Colonic mucosa (tissue), 4 donors: ENCODE measurements around the gene AREG. TPM values are rescaled to one million over a fixed set of nuclear protein-coding genes. Genes with fewer than 3 reads are reported as not detected.

Experiments used
- DNase-seq: peaks from one replicate; pipeline ENCODE4 v3.0.0-alpha.2; 2020
- H3K27ac ChIP-seq: fragments of 200-600 bp; one replicate; pipeline ENCODE4 v1.8.0; 2021
- H3K27me3 ChIP-seq: fragments of 200-600 bp; one replicate; pipeline ENCODE4 v1.8.0; 2021
- H3K36me3 ChIP-seq: fragments of 200-600 bp; one replicate; pipeline ENCODE4 v1.8.0; 2021
- H3K4me1 ChIP-seq: fragments of 200-600 bp; one replicate; pipeline ENCODE4 v1.8.0; 2021; ENCODE audit warnings: mild to moderate bottlenecking
- H3K4me3 ChIP-seq: fragments of 200-600 bp; one replicate; pipeline ENCODE4 v1.8.0; 2021
- H3K9ac ChIP-seq, 2 donors: one replicate each; pipeline ENCODE4 v1.7.0; 2013; ENCODE audit warnings: control low read depth in 2 of 2, low read depth in 2 of 2, low read length in 2 of 2
- H3K9me3 ChIP-seq: fragments of 200-600 bp; one replicate; pipeline ENCODE4 v1.8.0; 2021
- intact Hi-C: fragments of 100-400 bp; cut with DNase I; formaldehyde crosslinking; loops from one replicate; pipeline ENCODE4 v1.14.1; 2022
- total RNA-seq, 2 donors: library from RNA; stranded (reverse); fragmentation: NEBNext Ultra II Directional in 1 of 2; extraction: Animal tissue kit (Norgen Biotek cat#: 25700) in 1 of 2; gene quantifications; one replicate each; pipeline ENCODE4 v1.2.1, GENCODE V29; 2021
- TF ChIP-seq, protein P1 (sequence below): fragments of 200-600 bp; IDR thresholded peaks from one replicate; pipeline ENCODE4 v1.8.0; 2022; ENCODE audit warnings: antibody characterized with exemption, mild to moderate bottlenecking
- donor health status: healthy.
- donor health status: DM: no; HTN: no; CAD: no.
- donor health status: DM: no; HTN: no; CAD: no.

The AREG gene
- total RNA-seq, 2 donors from 2014 or later: 13.4 to 21.7 TPM

GRCh38 chr4:74499986-74500781 lies 55.2 kb downstream of the AREG start:
- no peak for DNase-seq
- Histone ChIP-seq H3K9me3 (no peaks in the 10 kb centered on the region), H3K27ac (no peak overlapping the region), H3K4me1 (no peaks in the 10 kb centered on the region), H3K9ac (no peak overlapping the region), H3K27me3 (no peaks in the 10 kb centered on the region), H3K4me3 (no peak overlapping the region), H3K36me3 (no peaks in the 10 kb centered on the region)
- intact Hi-C loops: no loop called here
- TF ChIP-seq, protein P1, sequence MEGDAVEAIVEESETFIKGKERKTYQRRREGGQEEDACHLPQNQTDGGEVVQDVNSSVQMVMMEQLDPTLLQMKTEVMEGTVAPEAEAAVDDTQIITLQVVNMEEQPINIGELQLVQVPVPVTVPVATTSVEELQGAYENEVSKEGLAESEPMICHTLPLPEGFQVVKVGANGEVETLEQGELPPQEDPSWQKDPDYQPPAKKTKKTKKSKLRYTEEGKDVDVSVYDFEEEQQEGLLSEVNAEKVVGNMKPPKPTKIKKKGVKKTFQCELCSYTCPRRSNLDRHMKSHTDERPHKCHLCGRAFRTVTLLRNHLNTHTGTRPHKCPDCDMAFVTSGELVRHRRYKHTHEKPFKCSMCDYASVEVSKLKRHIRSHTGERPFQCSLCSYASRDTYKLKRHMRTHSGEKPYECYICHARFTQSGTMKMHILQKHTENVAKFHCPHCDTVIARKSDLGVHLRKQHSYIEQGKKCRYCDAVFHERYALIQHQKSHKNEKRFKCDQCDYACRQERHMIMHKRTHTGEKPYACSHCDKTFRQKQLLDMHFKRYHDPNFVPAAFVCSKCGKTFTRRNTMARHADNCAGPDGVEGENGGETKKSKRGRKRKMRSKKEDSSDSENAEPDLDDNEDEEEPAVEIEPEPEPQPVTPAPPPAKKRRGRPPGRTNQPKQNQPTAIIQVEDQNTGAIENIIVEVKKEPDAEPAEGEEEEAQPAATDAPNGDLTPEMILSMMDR: no peak

DNA sequence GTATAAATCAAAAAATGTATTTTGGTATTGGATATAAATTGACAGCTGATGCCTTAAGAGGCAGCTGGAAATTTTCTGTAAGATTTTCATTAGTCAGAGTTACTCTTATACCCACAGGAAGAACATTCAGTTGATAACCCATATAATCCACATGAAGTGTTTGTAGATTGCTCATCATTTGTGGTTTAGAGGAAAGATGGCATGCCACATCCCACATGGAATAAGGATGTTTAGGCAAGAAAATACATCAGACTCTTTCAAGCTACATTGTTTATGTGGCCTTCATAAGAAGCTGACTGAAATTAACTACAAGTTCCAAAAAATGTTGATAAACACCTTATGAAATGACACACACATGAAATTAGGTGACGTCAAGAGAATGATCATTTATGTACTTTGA lies 56.6 kb downstream of the AREG start:
- Histone ChIP-seq H3K27me3 (no peaks in the 10 kb centered on the region), H3K27ac (no peak overlapping the region), H3K9ac (no peak overlapping the region), H3K9me3 (no peaks in the 10 kb centered on the region), H3K4me1 (no peaks in the 10 kb centered on the region), H3K4me3 (no peak overlapping the region), H3K36me3 (no peaks in the 10 kb centered on the region)
- TF ChIP-seq, protein P1: no peak
- intact Hi-C loops: no loop called here
- no peak for DNase-seq

GRCh38 chr4:74503580-74503979 lies 58.6 kb downstream of the AREG start:
- intact Hi-C loops: no loop called here

DNA sequence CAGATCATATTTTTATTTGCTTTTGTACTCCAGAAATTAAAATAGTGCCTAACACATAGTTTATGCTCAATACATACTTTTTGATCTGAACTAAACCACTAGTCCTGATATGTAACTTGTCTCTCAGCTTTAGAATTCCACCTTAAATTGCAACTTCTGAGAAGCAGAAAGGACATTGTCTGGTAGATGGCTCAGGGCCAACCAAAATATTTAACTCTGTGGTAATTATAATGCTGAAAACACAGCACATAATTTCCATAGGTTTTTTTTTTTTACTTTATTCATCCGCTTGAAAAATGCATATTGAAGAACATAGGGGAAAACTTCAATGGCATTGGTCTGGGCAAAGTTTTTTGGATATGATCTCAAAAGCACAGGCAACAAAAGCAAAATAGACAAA lies 59.3 kb downstream of the AREG start:
- no peak overlapping the region for H3K27ac ChIP-seq
- intact Hi-C loops: no loop called here
- no peaks in the 10 kb centered on the region for H3K4me1 ChIP-seq
- no peaks in the 10 kb centered on the region for H3K36me3 ChIP-seq
- H3K4me3 ChIP-seq: no peak overlapping the region
- TF ChIP-seq, protein P1: no peak
- H3K27me3 ChIP-seq: no peaks in the 10 kb centered on the region
- H3K9ac ChIP-seq: no peak overlapping the region
- no peak for DNase-seq
- H3K9me3 ChIP-seq: no peaks in the 10 kb centered on the region

More at GRCh38 chr4:74503580-74503979, 58.6 kb downstream of the AREG start:
- no peak for DNase-seq
- Histone ChIP-seq H3K27ac (no peak overlapping the region), H3K36me3 (no peaks in the 10 kb centered on the region), H3K4me1 (no peaks in the 10 kb centered on the region), H3K9ac (no peak overlapping the region), H3K4me3 (no peak overlapping the region), H3K9me3 (no peaks in the 10 kb centered on the region), H3K27me3 (no peaks in the 10 kb centered on the region)
- TF ChIP-seq, protein P1: no peak

Other genes starting within 250 kb of the AREG start
- not detected for gene EPGN, start 136.7 kb upstream of the AREG start, total RNA-seq
- gene EREG, start 80.0 kb upstream of the AREG start, total RNA-seq: 1 to 10 TPM; 2.4 to 3.5 TPM